Naive thymus-derived CD8-positive, alpha-beta T cell (primary cell): Measurements from ENCODE around the gene LGALS12. TPM values are rescaled to one million over a fixed set of nuclear protein-coding genes. Genes with fewer than 3 reads are reported as not detected.
"Not testable (repeated sequence)": the region's sequence is repeated elsewhere in the genome, so short reads cannot be mapped to it uniquely, and the experiment has no call there.

Source experiments
- ATAC-seq, 2 donors: fragments of 150-1000 bp; cut with Tn5 transposase in 1 of 2; sonication (Bioruptor Pico), chemical (Tn5 transposase) in 1 of 2; 1 replicate in 1 of 2; 2 replicates in 1 of 2; pipeline ENCODE4 v1.10.0; 2021; ENCODE audit warnings: mild to moderate bottlenecking in 2 of 2, moderate library complexity in 2 of 2
- POLR2A ChIA-PET: fragments of 350-600 bp; sonication (Branson Sonifier 250); formaldehyde crosslinking; loops from one replicate; lab custom pipeline; 2021; ENCODE audit warnings: antibody characterized with exemption; lab: Charles Lee
- DNase-seq, 10 donors: peaks; one replicate each; pipeline versions ENCODE4 v3.0.0 to v3.0.0-alpha.2; 2020 to 2022
- H3K27ac Mint-ChIP-seq, 10 donors: one replicate each; pipeline ENCODE4 v1.8.0; 2020 to 2022; ENCODE audit warnings: mild to moderate bottlenecking in 10 of 10, mixed read lengths in 10 of 10, moderate library complexity in 4 of 10, inconsistent platforms in 1 of 10
- H3K27me3 Mint-ChIP-seq, 5 donors: one replicate each; pipeline ENCODE4 v1.8.0; 2021 to 2022; ENCODE audit warnings: mixed read lengths in 5 of 5
- H3K36me3 Mint-ChIP-seq, 3 donors: one replicate each; pipeline ENCODE4 v1.8.0; 2020 to 2022; ENCODE audit warnings: mixed read lengths in 3 of 3, mild to moderate bottlenecking in 2 of 3, inconsistent platforms in 1 of 3
- H3K4me1 Mint-ChIP-seq, 4 donors: one replicate each; pipeline ENCODE4 v1.8.0; 2021 to 2022; ENCODE audit warnings: mixed read lengths in 4 of 4
- H3K4me3 Mint-ChIP-seq, 10 donors: one replicate each; pipeline ENCODE4 v1.8.0; 2020 to 2022; ENCODE audit warnings: mild to moderate bottlenecking in 10 of 10, mixed read lengths in 10 of 10, moderate library complexity in 6 of 10, inconsistent platforms in 1 of 10
- H3K9me3 Mint-ChIP-seq, 9 donors: one replicate each; pipeline ENCODE4 v1.8.0; 2020 to 2022; ENCODE audit warnings: mixed read lengths in 9 of 9, mild to moderate bottlenecking in 3 of 9, inconsistent platforms in 1 of 9, moderate library complexity in 1 of 9
- polyA plus RNA-seq, 3 donors: library from polyadenylated mRNA; unstranded; fragments of 300-500 nt; fragmentation: Illumina TruSeq; gene quantifications; one replicate each; pipeline ENCODE4 v1.2.3, GENCODE V29; 2021
- total RNA-seq, 8 experiments: library from RNA in 2 of 8; stranded (reverse) in 2 of 8; gene quantifications; one replicate each; pipeline ENCODE4 v1.2.3 and lab custom pipeline; 2021 to 2026

LGALS12 gene
- total and polyA plus RNA-seq, 5 experiments from 2014 or later, result not detected

GRCh38 chr11:63523151-63523550 is 17.3 kb downstream of the LGALS12 start:
- H3K4me3 Mint-ChIP-seq, result no peak overlapping the region
- H3K27me3 Mint-ChIP-seq, result no peaks in the 10 kb centered on the region
- H3K9me3 Mint-ChIP-seq, result peaks cover 0 to 6% (median 0%) of the 10 kb centered on the region in 9 donors
- DNase-seq (no peak), ATAC-seq (no peak)
- peaks cover 0 to 1% (median 0%) of the 10 kb centered on the region in 3 donors for H3K36me3 Mint-ChIP-seq
- H3K27ac Mint-ChIP-seq, result no peak overlapping the region
- H3K4me1 Mint-ChIP-seq, result peaks cover 4 to 16% (median 14%) of the 10 kb centered on the region in 4 donors
- POLR2A ChIA-PET, result interaction anchor here (0.6 to 1.7 kb wide), 2 partner anchors 18 to 29 kb away, joined by 3 to 4 read pairs; no protein-coding TSS in a partner anchor

- no peak overlapping the region for H3K4me3 Mint-ChIP-seq
- peaks cover 0 to 1% (median 0%) of the 10 kb centered on the region in 3 donors for H3K36me3 Mint-ChIP-seq
- H3K27me3 Mint-ChIP-seq, result no peaks in the 10 kb centered on the region
- H3K9me3 Mint-ChIP-seq, result peaks cover 0 to 6% (median 0%) of the 10 kb centered on the region in 9 donors
- no peak for DNase-seq
- POLR2A ChIA-PET, result interaction anchor here (1.0 kb wide), 1 partner anchor 11 kb away, joined by 3 read pairs; no protein-coding TSS in a partner anchor
- no peak for ATAC-seq
- H3K27ac Mint-ChIP-seq, result peak overlapping the region in 2 of 10 donors; percentile 53 to 55
- H3K4me1 Mint-ChIP-seq, result peaks cover 22 to 43% (median 40%) of the 10 kb centered on the region in 4 donors
Observed at GRCh38 chr11:63527667-63528066, 21.8 kb downstream of the LGALS12 start.

GRCh38 chr11:63528156-63528555 is 22.3 kb downstream of the LGALS12 start:
- ATAC-seq, H3K4me3 Mint-ChIP-seq, POLR2A ChIA-PET, H3K36me3 Mint-ChIP-seq, DNase-seq, H3K27me3 Mint-ChIP-seq, H3K9me3 Mint-ChIP-seq: not testable (repeated sequence)
- H3K4me1 Mint-ChIP-seq, result peaks cover 24 to 48% (median 45%) of the 10 kb centered on the region in 4 donors
- H3K27ac Mint-ChIP-seq, result peak overlapping the region in 2 of 10 donors; percentile 53 to 55

GRCh38 chr11:63528729-63529278 is 22.9 kb downstream of the LGALS12 start:
- not testable (repeated sequence) for ATAC-seq, H3K36me3 Mint-ChIP-seq, DNase-seq, H3K9me3 Mint-ChIP-seq, H3K27me3 Mint-ChIP-seq
- Mint-ChIP-seq H3K27ac (peak overlapping the region; percentile 36 to 91 (median 84)), H3K4me3 (peak overlapping the region in 5 of 10 donors; percentile 10 to 48 (median 26)), H3K4me1 (peaks cover 29 to 54% (median 52%) of the 10 kb centered on the region in 4 donors)
- POLR2A ChIA-PET, result interaction anchor here (0.6 to 2.1 kb wide), 4 partner anchors 9 to 389 kb away, joined by 3 to 13 read pairs (median 6); no protein-coding TSS in a partner anchor

GRCh38 chr11:63529373-63529772 is 23.5 kb downstream of the LGALS12 start:
- not testable (repeated sequence) for ATAC-seq, H3K36me3 Mint-ChIP-seq, H3K9me3 Mint-ChIP-seq, H3K27me3 Mint-ChIP-seq, DNase-seq
- peaks cover 32 to 60% (median 57%) of the 10 kb centered on the region in 4 donors for H3K4me1 Mint-ChIP-seq
- peak overlapping the region in 4 of 10 donors; percentile 18 to 48 (median 34) for H3K4me3 Mint-ChIP-seq
- POLR2A ChIA-PET, result interaction anchor here (0.6 to 2.1 kb wide), 7 partner anchors 8 to 390 kb away, joined by 3 to 13 read pairs (median 6); no protein-coding TSS in a partner anchor
- peak overlapping the region; percentile 15 to 91 (median 84) for H3K27ac Mint-ChIP-seq

- H3K4me1 Mint-ChIP-seq, result peaks cover 33 to 65% (median 62%) of the 10 kb centered on the region in 4 donors
- H3K27ac Mint-ChIP-seq, result peak overlapping the region; percentile 65 to 91 (median 84)
- no peaks in the 10 kb centered on the region for H3K27me3 Mint-ChIP-seq
- DNase-seq, result no peak
- POLR2A ChIA-PET, result interaction anchor here (0.6 to 2.1 kb wide), 5 partner anchors 21 to 40 kb away, joined by 3 to 13 read pairs (median 6); no protein-coding TSS in a partner anchor
- H3K9me3 Mint-ChIP-seq, result no peaks in the 10 kb centered on the region
- H3K36me3 Mint-ChIP-seq, result no peaks in the 10 kb centered on the region
- H3K4me3 Mint-ChIP-seq, result peak overlapping the region in 5 of 10 donors; percentile 22 to 57 (median 36)
- ATAC-seq, result no peak
Observed at GRCh38 chr11:63530021-63530420, 24.1 kb downstream of the LGALS12 start.

GRCh38 chr11:63531074-63531792 is 25.3 kb downstream of the LGALS12 start:
- Mint-ChIP-seq H3K4me3 (peak overlapping the region; percentile 54 to 82 (median 78)), H3K27ac (peak overlapping the region; percentile 83 to 95 (median 92)), H3K4me1 (peaks cover 34 to 77% (median 74%) of the 10 kb centered on the region in 4 donors)
- H3K36me3 Mint-ChIP-seq, H3K9me3 Mint-ChIP-seq, H3K27me3 Mint-ChIP-seq: not testable (repeated sequence)
- POLR2A ChIA-PET, result interaction anchor here (1.2 to 9.9 kb wide), 4 partner anchors 10 to 150 kb away, joined by 3 to 226 read pairs (median 4); partner anchors contain the start of genes ATL3 and RTN3
- DNase-seq (peak in 9 of 10 donors; percentile 47 to 86 (median 72)), ATAC-seq (peak; percentile 94 to 98)

- no peaks in the 10 kb centered on the region for H3K27me3 Mint-ChIP-seq
- peaks cover 35 to 85% (median 80%) of the 10 kb centered on the region in 4 donors for H3K4me1 Mint-ChIP-seq
- no peak for DNase-seq
- H3K4me3 Mint-ChIP-seq, result peak overlapping the region; percentile 2 to 82 (median 68)
- POLR2A ChIA-PET, result interaction anchor here (0.6 to 9.9 kb wide), 8 partner anchors 9 to 149 kb away, joined by 3 to 226 read pairs (median 4); partner anchors contain the start of genes ATL3 and RTN3
- H3K27ac Mint-ChIP-seq, result peak overlapping the region; percentile 83 to 95 (median 92)
- no peaks in the 10 kb centered on the region for H3K36me3 Mint-ChIP-seq
- ATAC-seq, result peak in 1 of 2 donors; percentile 18
- H3K9me3 Mint-ChIP-seq, result no peaks in the 10 kb centered on the region
Observed at GRCh38 chr11:63532117-63532516, 26.2 kb downstream of the LGALS12 start.

- no peak for DNase-seq
- Mint-ChIP-seq H3K27me3 (no peaks in the 10 kb centered on the region), H3K9me3 (no peaks in the 10 kb centered on the region), H3K36me3 (peaks cover 0 to 2% (median 0%) of the 10 kb centered on the region in 3 donors), H3K4me1 (peaks cover 41 to 87% (median 82%) of the 10 kb centered on the region in 4 donors), H3K4me3 (peak overlapping the region in 7 of 10 donors; percentile 28 to 95 (median 45)), H3K27ac (peak overlapping the region; percentile 61 to 95 (median 88))
- no peak for ATAC-seq
- POLR2A ChIA-PET, result interaction anchor here (1.5 to 9.9 kb wide), 4 partner anchors 12 to 28 kb away, joined by 3 to 226 read pairs (median 6); no protein-coding TSS in a partner anchor
Observed at GRCh38 chr11:63532799-63533475, 27.1 kb downstream of the LGALS12 start.

- no peaks in the 10 kb centered on the region for H3K9me3 Mint-ChIP-seq
- H3K36me3 Mint-ChIP-seq, result peaks cover 0 to 4% (median 0%) of the 10 kb centered on the region in 3 donors
- POLR2A ChIA-PET, result interaction anchor here (9.9 kb wide), 1 partner anchor 18 kb away, joined by 226 read pairs; no protein-coding TSS in a partner anchor
- H3K27ac Mint-ChIP-seq, result peak overlapping the region; percentile 73 to 94 (median 88)
- ATAC-seq (no peak), DNase-seq (no peak)
- no peaks in the 10 kb centered on the region for H3K27me3 Mint-ChIP-seq
- H3K4me1 Mint-ChIP-seq, result peaks cover 48 to 93% (median 88%) of the 10 kb centered on the region in 4 donors
- H3K4me3 Mint-ChIP-seq, result peak overlapping the region in 8 of 10 donors; percentile 2 to 95 (median 45)
Observed at GRCh38 chr11:63534076-63534475, 28.2 kb downstream of the LGALS12 start.

GRCh38 chr11:63534895-63535461 is 29.1 kb downstream of the LGALS12 start:
- Mint-ChIP-seq H3K27me3 (no peaks in the 10 kb centered on the region), H3K9me3 (no peaks in the 10 kb centered on the region), H3K27ac (peak overlapping the region; percentile 91 to 99 (median 98)), H3K4me1 (peaks cover 46 to 93% (median 87%) of the 10 kb centered on the region in 4 donors), H3K36me3 (peaks cover 0 to 12% (median 0%) of the 10 kb centered on the region in 3 donors), H3K4me3 (peak overlapping the region; percentile 57 to 97 (median 94))
- DNase-seq (peak in 1 of 10 donors; percentile 22), ATAC-seq (peak in 1 of 2 donors; percentile 10)
- POLR2A ChIA-PET, result interaction anchor here (2.1 to 9.9 kb wide), 3 partner anchors 17 to 44 kb away, joined by 5 to 226 read pairs (median 32); partner anchors contain the start of gene PLAAT5
